ENCODE measurements around the gene FAM111B.
A peak's percentile ranks its signal among the peaks of the same experiment; 100 is the strongest.
"Not testable (repeated sequence)": the region's sequence is repeated elsewhere in the genome, so short reads cannot be mapped to it uniquely, and the experiment has no call there.

Gene FAM111B

DNA sequence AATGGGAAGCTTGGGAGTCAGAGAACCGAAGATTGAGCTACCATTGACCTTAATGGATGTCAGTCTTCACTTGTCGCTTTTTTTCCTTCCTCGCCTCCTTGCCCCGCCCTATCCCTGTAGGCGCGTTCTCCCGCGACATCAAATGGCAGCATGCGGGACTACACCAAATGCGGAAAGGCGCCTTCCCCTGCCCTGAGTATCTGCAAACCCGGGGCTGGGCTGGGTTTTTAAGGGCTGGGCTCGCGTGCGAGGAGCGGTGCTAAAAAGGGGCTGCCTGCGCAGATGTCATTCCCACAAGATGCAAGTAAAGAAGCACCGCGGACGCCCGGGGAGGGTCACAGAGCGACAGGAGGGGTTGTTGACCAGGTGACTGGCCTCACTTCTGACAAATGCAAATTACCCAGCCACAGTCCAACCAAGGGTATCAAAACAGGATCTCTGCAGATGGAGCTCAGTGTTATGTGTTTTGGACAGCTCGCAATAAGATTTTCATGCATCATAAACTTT is 4.7 kb upstream of the FAM111B start:
- DNase-seq (ENCODE audit: low read depth): peak; percentile 68

DNA sequence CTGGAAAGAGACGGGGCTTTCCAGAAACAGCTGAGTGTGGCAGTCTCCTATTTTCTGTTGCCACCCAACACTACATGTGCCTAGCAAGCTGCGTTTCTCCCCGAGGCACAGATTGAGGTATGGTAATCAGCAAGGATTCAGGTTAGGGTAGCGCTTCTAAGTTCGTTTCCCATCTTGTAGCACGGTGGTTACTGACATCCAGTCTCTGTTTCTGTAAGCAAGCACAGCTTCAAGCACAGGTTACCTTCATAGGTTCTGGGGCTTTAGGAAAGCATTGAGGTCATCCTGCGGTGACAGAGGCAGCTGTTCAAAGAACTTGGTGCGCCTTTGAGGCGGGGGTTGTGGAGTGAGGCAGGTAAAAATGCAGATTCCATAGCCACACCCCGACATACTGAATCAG is 684 bp downstream of the FAM111B start:
- not testable (repeated sequence) for DNase-seq (ENCODE audit: low read depth)

DNA sequence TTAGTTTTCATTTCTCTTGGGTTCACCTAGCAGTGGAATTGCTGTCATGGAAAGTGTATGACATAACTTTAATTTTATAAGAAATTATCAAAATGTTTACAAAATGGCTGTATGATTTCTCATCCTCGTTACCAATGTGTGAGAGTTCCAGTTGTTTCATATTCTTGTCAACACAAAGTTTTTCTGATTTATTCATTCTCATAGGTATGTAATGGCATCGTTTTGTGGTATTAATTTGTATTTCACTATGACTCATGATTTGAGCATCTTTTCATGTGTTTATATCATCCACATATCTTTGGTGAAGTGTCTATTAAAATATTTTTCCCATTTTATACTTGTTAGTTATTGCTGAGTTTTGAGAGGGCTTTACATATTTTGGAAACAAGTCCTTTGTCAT is 5.5 kb downstream of the FAM111B start:
- DNase-seq (ENCODE audit: low read depth): no peak

DNA sequence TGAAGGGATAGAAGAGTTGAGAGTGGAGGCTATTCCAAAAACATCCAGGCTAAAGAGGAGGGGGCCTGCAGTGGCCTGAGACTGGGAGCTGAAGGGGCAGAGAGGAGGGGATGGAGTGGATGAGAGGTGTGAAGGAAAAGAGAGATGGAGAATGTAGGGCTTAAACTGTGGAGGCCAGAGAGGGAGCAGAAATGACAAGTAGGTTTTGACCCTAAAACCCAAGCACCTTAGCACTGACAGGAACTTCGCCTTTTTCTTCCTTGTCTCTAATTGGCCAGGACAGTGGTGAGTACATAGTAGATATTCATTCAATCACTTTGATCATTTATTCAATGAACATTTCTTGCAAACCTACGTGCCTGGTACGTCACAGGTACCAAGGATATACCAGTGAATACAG is 7.3 kb downstream of the FAM111B start:
- DNase-seq (ENCODE audit: low read depth): no peak

DNA sequence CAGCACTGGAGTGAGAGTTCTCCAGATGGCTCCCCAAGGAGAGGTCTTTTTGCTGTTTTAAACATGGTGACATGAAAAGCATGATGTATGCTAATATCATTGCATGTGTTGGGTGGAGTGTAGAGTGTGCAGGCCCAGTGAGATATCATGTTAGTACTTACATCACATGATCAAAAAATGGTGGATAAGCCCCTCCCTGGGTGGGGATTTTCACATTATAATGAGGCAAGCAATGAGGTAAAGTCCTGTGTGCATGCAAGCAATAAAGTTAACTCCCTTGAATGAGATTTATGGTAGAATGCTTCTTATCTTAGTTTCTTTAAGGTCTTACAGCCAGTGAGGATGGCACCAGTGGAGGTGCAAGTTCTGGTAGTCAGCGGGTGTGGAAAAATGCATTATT is 8.5 kb downstream of the FAM111B start:
- DNase-seq (ENCODE audit: low read depth): no peak

DNA sequence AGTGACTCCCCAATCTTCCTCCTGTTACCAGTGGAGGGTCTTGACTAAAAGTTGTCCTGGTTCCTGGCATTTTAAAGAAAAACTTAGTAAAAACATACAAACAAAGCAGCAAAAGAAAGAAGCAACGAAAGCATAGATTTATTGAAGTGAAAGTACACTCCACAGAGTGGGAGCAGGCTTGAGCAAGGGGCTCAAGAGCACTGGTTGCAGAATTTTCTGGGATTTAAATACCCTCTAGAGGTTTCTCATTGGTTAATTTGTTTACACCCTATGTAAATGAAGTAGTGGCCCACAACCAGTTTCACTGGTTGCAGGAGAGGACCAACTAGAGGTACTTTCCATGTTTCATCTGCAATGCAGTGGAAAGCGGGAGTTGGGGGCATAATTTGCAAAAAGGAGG is 10.7 kb downstream of the FAM111B start:
- no peak for DNase-seq (ENCODE audit: low read depth)

DNA sequence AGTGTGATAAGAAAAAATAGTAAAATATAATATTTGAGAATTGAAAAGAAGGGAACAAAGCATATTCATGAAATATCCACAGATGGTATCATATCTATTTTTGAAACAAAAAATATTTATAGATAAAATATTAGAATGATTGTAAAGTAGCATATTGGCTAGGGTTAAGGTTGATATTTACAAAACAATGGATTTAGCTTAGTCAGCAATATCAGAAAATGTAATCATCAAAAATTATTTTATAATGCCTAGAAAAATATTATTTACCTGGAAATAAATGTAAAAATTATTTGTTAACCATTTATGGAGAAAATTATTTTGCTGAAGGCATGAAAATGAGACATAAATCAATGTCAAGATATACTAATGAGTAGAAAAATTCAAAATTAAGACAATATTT is 12.8 kb downstream of the FAM111B start:
- DNase-seq (ENCODE audit: low read depth): no peak

DNA sequence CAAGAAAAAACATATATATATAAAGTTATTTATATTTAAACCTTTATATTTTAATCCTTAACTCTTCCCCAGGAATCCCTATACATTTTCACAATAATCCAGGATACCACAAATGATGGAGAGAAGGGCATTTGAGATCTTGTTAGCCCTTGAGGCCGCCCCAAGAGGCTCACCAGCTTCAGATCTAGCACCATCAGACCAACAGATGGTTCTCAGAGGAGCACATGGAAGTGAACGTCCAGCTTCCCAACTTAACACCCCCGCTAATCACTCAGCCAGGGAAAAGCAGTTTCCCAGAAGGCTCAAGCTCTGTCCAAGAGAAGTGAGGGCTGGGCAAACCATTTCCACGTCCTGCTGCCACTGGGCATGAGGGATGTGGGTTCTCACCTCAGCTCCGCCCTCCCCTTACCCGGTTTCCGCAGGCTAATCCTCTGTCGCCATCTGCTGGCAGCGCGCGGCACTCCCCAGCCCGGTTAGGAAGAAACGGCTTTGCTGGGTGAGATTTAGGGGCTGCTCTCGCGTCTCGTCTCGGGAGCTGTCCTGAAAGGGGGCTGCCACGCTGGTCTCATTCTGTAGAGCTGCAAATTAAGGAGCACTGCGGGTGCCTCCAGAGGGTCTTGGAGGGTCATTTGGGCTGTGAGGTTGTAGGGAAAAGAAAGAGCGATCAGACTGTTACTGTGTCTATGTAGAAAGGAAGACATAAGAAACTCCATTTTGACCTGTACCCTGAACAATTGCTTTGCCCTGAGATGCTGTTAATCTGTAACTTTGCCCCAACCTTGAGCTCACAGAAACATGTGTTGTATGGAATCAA is 28.8 kb downstream of the FAM111B start:
- peak; percentile 82 for DNase-seq (ENCODE audit: low read depth)

DNA sequence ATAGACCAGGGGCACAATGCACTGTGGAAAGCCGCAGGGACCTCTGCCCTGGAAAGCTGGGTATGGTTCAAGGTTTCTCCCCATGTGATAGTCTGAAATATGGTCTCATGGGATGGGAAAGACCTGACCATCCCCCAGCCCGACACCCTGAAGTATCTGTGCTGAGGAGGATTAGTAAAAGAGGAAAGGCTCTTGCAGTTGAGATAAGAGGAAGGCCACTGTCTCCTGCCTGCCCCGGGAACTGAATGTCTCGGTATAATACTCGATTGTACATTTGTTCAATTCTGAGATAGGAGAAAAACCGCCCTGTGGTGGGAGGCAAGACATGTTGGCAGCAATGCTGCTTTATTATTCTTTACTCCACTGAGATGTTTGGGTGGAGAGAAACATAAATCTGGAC is 29.5 kb downstream of the FAM111B start:
- DNase-seq (ENCODE audit: low read depth): not testable (repeated sequence)

DNA sequence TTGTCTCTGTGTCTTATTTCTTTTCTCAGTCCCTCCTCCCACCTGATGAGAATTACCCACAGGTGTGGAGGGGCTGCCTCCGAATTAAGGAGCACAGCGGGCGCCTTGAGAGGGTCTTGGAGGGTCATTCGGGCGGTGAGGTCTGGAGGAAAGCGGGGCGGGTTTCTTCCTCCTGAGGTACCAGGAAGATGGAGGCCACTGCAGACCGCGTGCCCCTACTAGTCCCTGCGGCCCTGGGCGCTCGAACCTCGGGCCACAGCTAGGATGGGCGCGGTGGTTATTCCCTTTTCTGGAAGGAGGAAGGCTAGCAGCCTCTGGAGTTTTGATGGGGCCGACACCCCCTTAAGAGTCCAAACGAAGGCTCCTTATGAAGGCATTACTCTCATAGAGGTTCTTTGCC is 30.2 kb downstream of the FAM111B start:
- DNase-seq (ENCODE audit: low read depth): no peak

DNA sequence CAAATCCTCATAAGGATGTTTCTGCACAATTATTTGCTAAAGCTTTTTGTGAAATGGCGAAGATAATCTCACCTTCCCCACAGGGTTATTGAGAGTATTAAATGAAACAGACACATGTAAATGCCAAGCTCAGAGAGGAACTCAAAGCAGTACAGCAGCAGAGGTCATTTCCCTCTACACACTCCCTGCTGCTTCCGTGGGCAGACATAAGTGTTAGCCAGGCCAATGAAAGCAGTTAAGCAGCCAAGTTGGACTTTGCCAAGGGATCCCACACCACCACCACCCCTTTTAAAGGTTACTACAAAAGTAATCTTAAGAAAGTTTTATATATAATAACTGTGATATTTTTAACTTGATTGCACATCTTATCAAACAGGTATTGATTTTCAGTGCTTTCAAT is 31.6 kb downstream of the FAM111B start:
- DNase-seq (ENCODE audit: low read depth): no peak

DNA sequence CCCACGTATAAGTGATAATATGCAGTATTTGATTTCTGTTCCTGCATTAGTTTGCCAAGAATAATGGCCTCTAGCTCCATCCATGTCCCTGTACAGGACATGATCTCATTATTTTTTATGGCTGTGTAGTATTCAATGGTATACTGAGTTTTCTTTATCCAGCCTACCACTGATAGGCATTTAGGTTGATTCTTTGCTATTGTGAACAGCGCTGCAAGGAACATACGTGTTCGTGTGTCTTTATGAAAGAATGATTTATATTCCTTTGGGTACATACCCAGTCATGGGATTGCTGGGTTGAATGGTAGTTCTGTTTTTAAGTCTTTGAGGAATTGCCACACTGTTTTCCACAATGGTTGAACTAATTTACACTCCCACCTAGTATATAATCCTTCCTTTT is 34.2 kb downstream of the FAM111B start:
- DNase-seq (ENCODE audit: low read depth): no peak

DNA sequence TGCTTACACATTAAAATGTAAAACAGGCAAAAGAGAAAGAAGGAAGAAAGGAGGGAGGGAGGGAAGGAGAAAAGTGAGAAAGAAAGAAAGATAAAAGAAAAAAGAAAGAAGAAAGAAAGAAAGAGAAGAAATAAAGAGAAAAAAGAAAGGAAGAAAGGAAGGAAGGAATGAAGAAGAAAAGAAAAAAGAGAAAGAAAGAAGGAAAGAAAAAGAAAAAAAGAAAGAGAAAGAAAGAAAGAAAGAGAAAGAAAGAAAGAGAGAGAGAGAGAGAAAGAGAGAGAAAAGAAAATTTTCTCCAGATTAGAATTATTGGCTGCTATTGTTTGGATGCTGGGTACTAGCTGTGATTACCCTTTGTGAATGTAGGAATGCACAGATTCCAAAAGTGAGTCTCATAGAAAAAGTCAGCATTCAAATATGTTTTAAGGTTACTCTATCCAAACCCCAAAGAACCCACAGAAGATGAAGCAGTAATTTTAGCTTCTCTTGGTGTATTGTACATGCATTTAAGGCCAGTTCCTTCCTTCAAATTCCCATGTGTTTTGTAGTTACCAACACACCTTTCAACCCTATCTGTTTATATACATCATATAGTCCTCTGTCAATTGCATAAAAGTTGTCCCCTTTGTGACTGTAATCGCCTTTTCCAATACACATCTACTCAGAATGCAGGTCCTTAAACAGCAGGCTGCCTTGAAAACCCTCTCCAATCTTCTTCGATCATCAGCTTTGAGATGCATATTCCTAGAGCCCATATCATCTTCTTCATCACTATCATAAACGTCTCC is 34.8 kb downstream of the FAM111B start:
- no peak for DNase-seq (ENCODE audit: low read depth)

DNA sequence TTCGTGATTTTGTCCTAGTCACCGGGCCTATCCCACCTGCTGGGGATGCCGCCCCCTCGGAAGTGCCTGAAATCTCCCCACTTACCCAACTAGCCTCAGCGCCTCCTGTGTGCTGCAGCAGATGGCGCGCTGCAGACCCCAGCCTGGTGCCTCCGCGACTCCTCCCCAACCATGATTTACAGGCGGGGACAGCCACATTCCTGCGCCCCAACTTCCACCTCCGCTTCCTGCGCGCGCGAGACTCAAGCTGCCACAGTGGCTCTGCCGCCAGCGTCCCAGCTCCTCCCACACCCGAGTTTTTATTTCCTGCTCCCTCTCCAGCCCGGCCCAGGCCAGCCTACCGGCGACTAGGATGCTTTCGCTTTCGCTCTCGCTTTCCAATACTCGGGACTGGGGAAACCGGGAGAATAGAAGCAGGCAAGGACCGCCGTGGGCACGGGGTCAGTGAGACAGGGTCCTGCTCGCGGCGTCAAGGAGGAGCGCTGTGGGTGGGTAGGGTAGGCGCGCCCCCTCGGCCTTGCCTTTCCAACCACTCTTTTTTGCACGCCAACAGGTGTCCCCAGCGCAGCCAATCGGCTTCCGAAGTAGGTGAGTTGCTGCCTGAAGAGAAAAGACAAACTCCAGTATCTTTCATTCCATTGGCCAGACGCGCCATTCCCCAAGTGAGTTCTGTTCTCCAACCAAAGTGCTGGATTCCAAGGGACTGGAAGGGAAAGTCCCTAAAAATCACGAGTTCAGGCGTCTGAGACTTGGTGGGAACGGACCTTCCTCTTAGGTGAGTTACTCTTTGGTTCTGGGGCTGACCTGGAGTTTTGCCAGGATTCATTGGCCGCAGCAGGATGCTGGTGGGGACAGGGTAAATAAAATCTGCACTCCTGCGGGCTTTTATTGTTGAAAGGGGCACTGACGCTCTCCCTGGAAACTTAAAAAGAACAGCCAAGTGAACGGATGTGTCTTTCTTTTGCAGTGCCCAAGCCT is 35.8 kb downstream of the FAM111B start, which contains the start of gene FAM111A:
TSS of gene FAM111A (plus strand) at position 327 of the 978 bp plus-strand sequence. CDS start 6,017 bp downstream, outside the sequence.
- DNase-seq (ENCODE audit: low read depth): peak; percentile 77

DNA sequence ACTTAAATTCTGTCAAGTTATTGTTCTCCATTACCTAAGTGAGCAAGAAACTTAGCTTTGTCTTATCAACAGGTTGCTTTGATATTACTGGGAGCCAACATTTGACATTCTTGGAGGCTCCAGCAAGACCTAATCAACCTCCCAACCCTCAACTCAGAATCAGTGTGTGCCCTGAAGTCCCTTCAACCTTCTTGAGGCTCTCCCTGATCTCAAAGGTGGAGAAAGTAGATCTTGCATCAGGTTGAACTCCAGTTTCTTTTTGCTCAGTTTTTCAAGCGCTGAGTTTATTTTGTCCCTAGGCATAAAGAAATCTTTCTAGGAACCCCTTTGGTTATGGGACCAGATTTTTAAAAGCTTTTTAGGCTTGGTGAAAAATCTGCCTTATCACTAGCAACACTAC is 37.1 kb downstream of the FAM111B start:
- DNase-seq (ENCODE audit: low read depth): no peak

DNA sequence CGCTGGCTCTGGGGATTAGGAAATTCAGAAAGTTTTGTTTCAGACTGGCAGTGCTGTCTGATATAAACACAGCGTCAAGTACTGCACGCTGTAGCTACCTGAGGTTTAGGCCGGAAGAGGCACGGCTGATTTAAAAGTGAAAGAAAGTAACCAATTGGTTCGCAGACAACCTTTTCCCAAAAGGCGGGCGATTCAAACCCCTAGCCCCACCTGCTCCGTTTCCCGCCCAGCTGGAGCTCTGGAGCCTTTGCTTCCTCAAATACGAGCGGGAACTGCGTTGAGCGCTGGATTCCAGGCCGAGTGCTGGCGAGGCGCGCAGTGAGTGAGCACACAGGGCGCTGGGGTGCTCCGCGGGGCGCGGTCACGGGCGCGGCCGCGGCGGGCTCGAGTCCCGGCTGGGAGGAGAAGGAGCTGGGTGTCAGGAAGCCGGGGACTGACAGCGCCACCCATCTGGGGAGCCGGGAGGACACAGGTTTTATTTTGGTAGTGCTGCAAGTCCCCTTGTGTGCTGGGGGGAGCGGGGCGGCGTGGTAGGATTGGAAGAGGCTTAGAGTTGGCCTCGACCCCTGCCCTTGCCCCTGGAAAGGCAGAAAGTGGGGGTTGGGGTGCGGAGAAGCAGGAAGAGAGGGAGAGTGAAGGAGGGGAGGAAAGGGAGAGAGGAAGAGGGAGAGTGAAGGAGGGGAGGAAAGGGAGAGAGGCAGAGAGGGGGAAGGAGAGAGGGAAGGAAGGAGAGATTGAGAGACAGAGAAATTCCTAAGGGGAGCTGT is 37.7 kb downstream of the FAM111B start:
- peak; percentile 65 for DNase-seq (ENCODE audit: low read depth)

DNA sequence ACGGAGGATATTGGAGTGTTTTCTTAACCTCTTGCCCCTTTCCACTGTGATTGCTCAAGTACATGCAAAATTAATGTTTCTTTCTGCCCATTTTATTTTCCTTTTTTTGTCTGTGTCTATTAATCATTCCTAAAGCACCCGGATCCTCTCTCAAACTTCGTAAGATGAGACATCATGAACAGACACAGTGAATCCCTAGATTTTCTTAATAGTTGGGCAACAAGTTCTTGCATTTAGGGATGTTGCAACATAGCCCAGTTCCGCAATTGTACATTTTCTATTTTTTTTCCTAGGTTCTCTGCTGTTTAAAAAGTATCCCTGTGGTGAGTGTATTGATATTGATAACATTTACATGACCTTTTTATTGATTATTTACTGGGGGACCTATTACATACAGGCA is 38.5 kb downstream of the FAM111B start:
- DNase-seq (ENCODE audit: low read depth): no peak

DNA sequence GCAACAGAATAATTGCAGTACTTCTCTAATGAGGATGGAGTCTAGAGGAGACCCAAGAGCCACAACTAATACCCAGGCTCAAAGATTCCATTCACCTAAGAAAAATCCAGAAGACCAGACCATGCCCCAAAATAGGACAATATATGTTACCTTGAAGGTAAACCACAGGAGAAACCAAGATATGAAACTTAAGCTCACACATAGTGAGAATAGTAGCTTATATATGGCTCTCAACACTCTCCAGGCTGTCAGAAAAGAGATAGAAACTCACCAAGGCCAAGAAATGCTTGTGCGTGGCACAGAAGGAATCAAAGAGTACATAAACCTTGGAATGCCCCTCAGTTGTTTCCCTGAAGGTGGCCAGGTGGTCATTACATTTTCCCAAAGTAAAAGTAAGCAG is 44.7 kb downstream of the FAM111B start:
- no peak for DNase-seq (ENCODE audit: low read depth)

DNA sequence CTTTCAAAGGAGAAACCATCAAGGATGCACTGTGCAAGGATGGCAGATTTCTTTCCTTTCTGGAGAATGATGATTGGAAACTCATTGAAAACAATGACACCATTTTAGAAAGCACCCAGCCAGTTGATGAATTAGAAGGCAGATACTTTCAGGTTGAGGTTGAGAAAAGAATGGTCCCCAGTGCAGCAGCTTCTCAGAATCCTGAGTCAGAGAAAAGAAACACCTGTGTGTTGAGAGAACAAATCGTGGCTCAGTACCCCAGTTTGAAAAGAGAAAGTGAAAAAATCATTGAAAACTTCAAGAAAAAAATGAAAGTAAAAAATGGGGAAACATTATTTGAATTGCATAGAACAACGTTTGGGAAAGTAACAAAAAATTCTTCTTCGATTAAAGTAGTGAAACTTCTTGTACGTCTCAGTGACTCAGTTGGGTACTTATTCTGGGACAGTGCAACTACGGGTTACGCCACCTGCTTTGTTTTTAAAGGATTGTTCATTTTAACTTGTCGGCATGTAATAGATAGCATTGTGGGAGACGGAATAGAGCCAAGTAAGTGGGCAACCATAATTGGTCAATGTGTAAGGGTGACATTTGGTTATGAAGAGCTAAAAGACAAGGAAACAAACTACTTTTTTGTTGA is 45.4 kb downstream of the FAM111B start:
- DNase-seq (ENCODE audit: low read depth): no peak

DNA sequence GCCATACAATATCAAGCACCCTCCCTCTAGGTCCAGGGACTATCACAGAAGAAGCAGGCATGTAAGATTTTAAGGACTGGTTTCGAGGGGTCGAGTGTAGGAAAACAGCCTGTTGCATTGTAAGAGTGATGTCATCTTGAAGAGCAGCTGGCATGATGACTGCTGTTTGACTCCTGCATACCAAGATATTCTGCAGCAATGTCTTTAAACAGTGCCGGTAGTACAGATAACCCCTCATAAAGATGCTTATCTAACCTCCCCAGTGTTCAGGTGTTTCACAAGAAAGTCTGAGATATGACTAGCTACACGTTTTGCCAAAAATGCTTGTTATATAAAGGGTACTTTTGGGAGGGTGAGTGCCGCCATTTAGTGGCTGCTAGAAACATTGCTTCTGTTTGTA is 47.6 kb downstream of the FAM111B start:
- DNase-seq (ENCODE audit: low read depth): no peak

DNA sequence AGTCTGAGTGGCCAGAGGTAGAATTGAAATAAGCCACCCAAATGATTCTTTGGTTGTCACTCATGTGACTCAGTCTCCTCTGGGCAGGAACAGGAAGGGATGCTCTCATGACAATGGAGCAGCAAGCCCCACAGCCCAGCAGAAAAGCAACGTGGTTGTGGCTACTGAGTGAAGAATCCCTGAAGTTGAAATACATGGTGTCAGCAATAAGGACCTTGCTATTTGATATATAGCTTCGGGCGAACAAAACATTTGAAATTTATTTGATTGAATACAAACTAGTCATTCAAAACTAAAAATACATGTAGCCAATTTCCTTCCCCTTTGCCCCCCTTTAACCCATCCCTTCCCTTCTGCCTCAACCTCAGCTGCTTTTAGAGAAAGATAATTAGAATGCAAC is 50.4 kb downstream of the FAM111B start:
- DNase-seq (ENCODE audit: low read depth): no peak
